Keratinocyte (primary cell): ENCODE results near the gene C8G. TPM values are rescaled to one million over a fixed set of nuclear protein-coding genes. Genes with fewer than 3 reads are reported as not detected.

Experiments
- DNase-seq: peaks from one replicate; pipeline ENCODE4 v3.0.0-alpha.2; 2011; ENCODE audit warnings: low read depth, missing footprints, low spot score
- FAIRE-seq: peaks from 2 replicates; lab custom pipeline; 2011; peaks lifted over from hg19 to GRCh38; lab: Jason Lieb, UNC
- H2AFZ ChIP-seq: 2 replicates; pipeline ENCODE4 v1.6.0; 2012; ENCODE audit warnings: low read length, control low read depth, inconsistent platforms; ENCODE audit not compliant: control insufficient read depth
- H3K27ac ChIP-seq: 2 replicates; pipeline ENCODE4 v1.5.1; 2011; ENCODE audit warnings: low read length; ENCODE audit not compliant: control insufficient read depth, insufficient read depth
- H3K27me3 ChIP-seq: 3 replicates; pipeline ENCODE4 v1.6.0; 2011; ENCODE audit warnings: low read length; ENCODE audit not compliant: control insufficient read depth, insufficient read depth; ENCODE audit errors: extremely low read depth
- H3K36me3 ChIP-seq, 2 experiments: 2 replicates in 1 of 2; 3 replicates in 1 of 2; pipeline ENCODE4 v1.5.1; 2011; ENCODE audit warnings: low read length in 2 of 2, mild to moderate bottlenecking in 1 of 2; ENCODE audit not compliant: control insufficient read depth in 2 of 2, insufficient read depth in 2 of 2; ENCODE audit errors: extremely low read depth in 1 of 2
- H3K4me1 ChIP-seq: 3 replicates; pipeline ENCODE4 v1.5.1; 2011; ENCODE audit warnings: low read length; ENCODE audit not compliant: control insufficient read depth, insufficient read depth; ENCODE audit errors: extremely low read depth
- H3K4me2 ChIP-seq: 3 replicates; pipeline ENCODE4 v1.6.0; 2011; ENCODE audit warnings: low read depth, low read length; ENCODE audit not compliant: control insufficient read depth, insufficient read depth; ENCODE audit errors: extremely low read depth
- H3K4me3 ChIP-seq, 3 experiments: fragments of 200-600 bp in 1 of 3; sonication (generic) in 1 of 3; 2 replicates in 2 of 3; 3 replicates in 1 of 3; pipeline ENCODE4 v1.5.1; 2011 to 2016; ENCODE audit warnings: low read length in 3 of 3, mild to moderate bottlenecking in 3 of 3, control low read depth in 2 of 3, inconsistent platforms in 1 of 3, low read depth in 1 of 3, mixed read lengths in 1 of 3, mixed run types in 1 of 3, moderate library complexity in 1 of 3; ENCODE audit not compliant: control insufficient read depth in 2 of 3, insufficient read depth in 2 of 3; ENCODE audit errors: extremely low read depth in 1 of 3
- H3K79me2 ChIP-seq: 2 replicates; pipeline ENCODE4 v1.6.0; 2012; ENCODE audit warnings: low read length; ENCODE audit not compliant: control insufficient read depth, insufficient read depth
- H3K9ac ChIP-seq: 3 replicates; pipeline ENCODE4 v1.6.0; 2011; ENCODE audit warnings: low read length; ENCODE audit not compliant: control insufficient read depth, insufficient read depth; ENCODE audit errors: extremely low read depth
- H3K9me1 ChIP-seq: 3 replicates; pipeline ENCODE4 v1.6.0; 2011; ENCODE audit warnings: low read length; ENCODE audit not compliant: control insufficient read depth, insufficient read depth; ENCODE audit errors: extremely low read depth
- H3K9me3 ChIP-seq: 2 replicates; pipeline ENCODE4 v1.5.1; 2012; ENCODE audit warnings: low read depth, low read length; ENCODE audit not compliant: control insufficient read depth
- H4K20me1 ChIP-seq: 3 replicates; pipeline ENCODE4 v1.6.0; 2011; ENCODE audit warnings: low read length; ENCODE audit not compliant: control insufficient read depth, insufficient read depth; ENCODE audit errors: extremely low read depth
- CTCF ChIP-seq, 3 experiments: IDR thresholded peaks in 1 of 3; conservative IDR thresholded peaks in 1 of 3; optimal IDR thresholded peaks in 1 of 3; 2 replicates in 2 of 3; 3 replicates in 1 of 3; pipeline versions ENCODE3 to v1.5.1; 2011; ENCODE audit warnings: low read length in 3 of 3, mild to moderate bottlenecking in 3 of 3, moderate library complexity in 2 of 3, control low read depth in 1 of 3, inconsistent platforms in 1 of 3; ENCODE audit not compliant: insufficient read depth in 2 of 3; ENCODE audit errors: extremely low read depth in 1 of 3
- EZH2 ChIP-seq: IDR thresholded peaks from one replicate; pipeline ENCODE4 v1.6.1; 2012; ENCODE audit warnings: inconsistent platforms, mild to moderate bottlenecking, low read length, moderate library complexity
- dilution Hi-C: fragments of 300-500 bp; cut with MboI; formaldehyde crosslinking; loops from one replicate; pipeline ENCODE4 v1.7.0; 2020; ENCODE audit warnings: low sequenced_read_pairs; ENCODE audit not compliant: extremely low pct_ligation_motif_present
- polyA plus RNA-seq, 5 experiments: library from polyadenylated mRNA; depleted of rRNA in 3 of 5; stranded (reverse) in 3 of 5; stranded (forward) in 1 of 5; unstranded in 1 of 5; fragments of >200 nt; gene quantifications; 1 replicate in 1 of 5; 2 replicates in 3 of 5; 3 replicates in 1 of 5; pipeline versions ENCODE4 v1.2.1 to v1.2.3, GENCODE V29; 2011 to 2012; ENCODE audit warnings: missing spikeins in 2 of 5, low read depth in 1 of 5, low replicate concordance in 1 of 5

C8G gene
- polyA plus RNA-seq, 1 donor (not counting 4 experiments of a cell fraction or from before 2014, with no cell fraction given): 0.24 TPM

GRCh38 chr9:136921718-136922117 lies 23.3 kb upstream of the C8G start:
- FAIRE-seq (no peak), DNase-seq (no peak)
- Histone ChIP-seq H3K27ac (no peak overlapping the region), H3K9me3 (no peaks in the 10 kb centered on the region), H3K4me2 (no peak overlapping the region), H4K20me1 (no peaks in the 10 kb centered on the region), H2AFZ (no peak overlapping the region), H3K9ac (no peak overlapping the region), H3K27me3 (no peaks in the 10 kb centered on the region), H3K79me2 (peaks cover 2% of the 10 kb centered on the region), H3K4me3 (no peak overlapping the region), H3K36me3 (peaks cover 22 to 50% of the 10 kb centered on the region in 2 experiments), H3K9me1 (no peaks in the 10 kb centered on the region), H3K4me1 (no peaks in the 10 kb centered on the region)
- dilution Hi-C loops: no loop called here
- TF ChIP-seq CTCF (optimal IDR thresholded peaks at IDR 0.05 in 1 of 3, IDR thresholded peaks at IDR 0.05 in 1 of 3, conservative IDR thresholded peaks at IDR 0.05 in 1 of 3; ENCODE audit: extremely low read depth in 1 of 3, insufficient read depth in 2 of 3, low read length in 3 of 3) (no peak), EZH2 (no peak)

- no peaks in the 10 kb centered on the region for H3K27me3 ChIP-seq
- DNase-seq (no peak), FAIRE-seq (no peak)
- no peaks in the 10 kb centered on the region for H3K79me2 ChIP-seq
- peaks cover 27 to 46% of the 10 kb centered on the region in 2 experiments for H3K36me3 ChIP-seq
- H3K9me3 ChIP-seq: no peaks in the 10 kb centered on the region
- no peak overlapping the region for H2AFZ ChIP-seq
- H3K27ac ChIP-seq: no peak overlapping the region
- TF ChIP-seq CTCF (optimal IDR thresholded peaks at IDR 0.05 in 1 of 3, IDR thresholded peaks at IDR 0.05 in 1 of 3, conservative IDR thresholded peaks at IDR 0.05 in 1 of 3; ENCODE audit: extremely low read depth in 1 of 3, insufficient read depth in 2 of 3, low read length in 3 of 3) (no peak), EZH2 (no peak)
- no peaks in the 10 kb centered on the region for H4K20me1 ChIP-seq
- H3K4me3 ChIP-seq: no peak overlapping the region
- dilution Hi-C loops: no loop called here
- no peak overlapping the region for H3K9ac ChIP-seq
- H3K4me2 ChIP-seq: no peak overlapping the region
- H3K4me1 ChIP-seq: no peaks in the 10 kb centered on the region
- H3K9me1 ChIP-seq: no peaks in the 10 kb centered on the region
Measured at GRCh38 chr9:136922540-136922939, 22.5 kb upstream of the C8G start.
